PC-3 (cell line): ENCODE measurements around the gene FOXI1. TPM values are rescaled to one million over a fixed set of nuclear protein-coding genes. Genes with fewer than 3 reads are reported as not detected.

Experiments used
- ATAC-seq: fragments of 200-7000 bp; cut with Tn5 transposase; 2 replicates; pipeline ENCODE4 v1.9.1; 2020; ENCODE audit warnings: mild to moderate bottlenecking, moderate library complexity
- BruUV-seq: library from RNA; stranded (reverse); fragments of 400-500 nt; replicated peaks from 2 replicates; lab custom pipeline; 2021; lab: Mats Ljungman, UMichigan
- CTCF ChIA-PET: fragments of 300-600 bp; sonication (Branson Sonifier 250); formaldehyde crosslinking; loops from one replicate; lab custom pipeline; 2022; ENCODE audit warnings: antibody characterized with exemption; lab: Charles Lee
- POLR2A ChIA-PET: fragments of 300-600 bp; sonication (Branson Sonifier 250); formaldehyde crosslinking; loops from one replicate; lab custom pipeline; 2022; ENCODE audit warnings: antibody characterized with exemption; ENCODE audit not compliant: unreplicated experiment; lab: Charles Lee
- DNase-seq: peaks from one replicate; pipeline ENCODE4 v3.0.0-alpha.2; 2015
- H2AFZ ChIP-seq: fragments of 300-600 bp; sonication (generic); 2 replicates; pipeline ENCODE4 v1.6.0; 2016; ENCODE audit warnings: antibody characterized with exemption, low read length
- H3F3A ChIP-seq: fragments of 300-600 bp; sonication (generic); one replicate; pipeline ENCODE4 v1.6.0; 2017; ENCODE audit warnings: antibody characterized with exemption, low read length, control low read depth, mild to moderate bottlenecking; ENCODE audit not compliant: unreplicated experiment
- H3K27ac ChIP-seq: fragments of 300-600 bp; sonication (generic); 2 replicates; pipeline ENCODE4 v1.5.1; 2016; ENCODE audit warnings: mild to moderate bottlenecking, low read length
- H3K27me3 ChIP-seq: fragments of 300-600 bp; sonication (generic); 2 replicates; pipeline ENCODE4 v1.6.1; 2016; ENCODE audit warnings: low read length, mixed read lengths
- H3K36me3 ChIP-seq: fragments of 300-600 bp; sonication (generic); 2 replicates; pipeline ENCODE4 v1.6.1; 2016; ENCODE audit warnings: low read depth, mixed run types, low read length, mixed read lengths
- H3K4me1 ChIP-seq: fragments of 300-600 bp; sonication (generic); 2 replicates; pipeline ENCODE4 v1.5.1; 2016; ENCODE audit warnings: low read length; ENCODE audit not compliant: insufficient read depth
- H3K4me2 ChIP-seq: fragments of 300-600 bp; sonication (generic); 2 replicates; pipeline ENCODE4 v1.6.0; 2016; ENCODE audit warnings: low read length
- H3K4me3 ChIP-seq: fragments of 300-600 bp; sonication (generic); 2 replicates; pipeline ENCODE4 v1.5.1; 2016; ENCODE audit warnings: mild to moderate bottlenecking, low read length, mixed read lengths
- H3K79me2 ChIP-seq: fragments of 300-600 bp; sonication (generic); 2 replicates; pipeline ENCODE4 v1.6.1; 2017; ENCODE audit warnings: low read length, mixed read lengths
- H3K9ac ChIP-seq: fragments of 300-600 bp; sonication (generic); 2 replicates; pipeline ENCODE4 v1.6.0; 2016; ENCODE audit warnings: mild to moderate bottlenecking, low read length
- H3K9me2 ChIP-seq: fragments of 300-600 bp; sonication (generic); replicated peaks from 2 replicates; pipeline ENCODE4 v1.6.1; 2016; ENCODE audit warnings: mixed run types, low read length, mixed read lengths
- H3K9me3 ChIP-seq: fragments of 300-600 bp; sonication (generic); 2 replicates; pipeline ENCODE4 v1.6.1; 2016; ENCODE audit warnings: low read length, mixed read lengths
- H4K20me1 ChIP-seq: fragments of 300-600 bp; sonication (generic); 2 replicates; pipeline ENCODE4 v1.6.1; 2016; ENCODE audit warnings: low read length, mixed read lengths
- CTCF ChIP-seq: fragments of 300-600 bp; sonication (generic); conservative IDR thresholded peaks from 2 replicates; pipeline ENCODE4 v1.5.1; 2017; ENCODE audit warnings: antibody characterized with exemption, low read depth, mild to moderate bottlenecking, low read length
- EZH2 ChIP-seq: fragments of 300-600 bp; sonication (generic); IDR thresholded peaks from one replicate; pipeline ENCODE4 v1.6.1; 2017; ENCODE audit warnings: antibody characterized with exemption, mild to moderate bottlenecking, low read length; ENCODE audit not compliant: unreplicated experiment
- EZH2phosphoT487 ChIP-seq: fragments of 300-600 bp; sonication (generic); IDR thresholded peaks from 2 replicates; pipeline ENCODE4 v1.6.1; 2018; ENCODE audit warnings: mild to moderate bottlenecking, antibody characterized with exemption, low read length, borderline replicate concordance
- intact Hi-C: fragments of 100-400 bp; cut with micrococcal nuclease; formaldehyde crosslinking; loops from 2 replicates; pipeline ENCODE4 v1.9.0; 2023
- total RNA-seq: library from RNA; depleted of rRNA; stranded (reverse); fragments of >200 nt; gene quantifications from 2 replicates; pipeline ENCODE4 v1.2.3, GENCODE V29; 2014

The FOXI1 gene
- total RNA-seq, 1 experiment from 2014 or later, result not detected

GRCh38 chr5:170104710-170105109, 987 bp upstream of the FOXI1 start:
- DNase-seq (no peak), ATAC-seq (no peak)
- no TSS peak for BruUV-seq
- ChIA-PET CTCF (interaction anchor here (0.9 kb wide), 1 partner anchor 112 kb away, joined by 5 read pairs; no protein-coding TSS in a partner anchor), POLR2A (no interaction called here)
- no peaks in the 10 kb centered on the region for H3K36me3 ChIP-seq
- no peak overlapping the region for H3K4me2 ChIP-seq
- no peak overlapping the region for H3K4me3 ChIP-seq
- H3K9ac ChIP-seq, result no peak overlapping the region
- H2AFZ ChIP-seq, result no peak overlapping the region
- intact Hi-C loops, result loop anchor here (5.0 kb wide), 1 partner anchor 318 kb away; no protein-coding TSS in a partner anchor
- no peaks in the 10 kb centered on the region for H4K20me1 ChIP-seq
- H3K9me2 ChIP-seq, result no peaks in the 10 kb centered on the region
- TF ChIP-seq EZH2phosphoT487 (no peak), CTCF (no peak), EZH2 (no peak)
- H3K27me3 ChIP-seq, result no peaks in the 10 kb centered on the region
- no peaks in the 10 kb centered on the region for H3K79me2 ChIP-seq
- H3F3A ChIP-seq, result no peaks in the 10 kb centered on the region
- H3K27ac ChIP-seq, result no peak overlapping the region
- H3K4me1 ChIP-seq, result no peaks in the 10 kb centered on the region
- H3K9me3 ChIP-seq, result no peaks in the 10 kb centered on the region

GRCh38 chr5:170107674-170108073, 2.0 kb downstream of the FOXI1 start:
- ChIA-PET POLR2A (no interaction called here), CTCF (no interaction called here)
- no peaks in the 10 kb centered on the region for H3K79me2 ChIP-seq

More at GRCh38 chr5:170107674-170108073, 2.0 kb downstream of the FOXI1 start:
- TF ChIP-seq EZH2phosphoT487 (no peak), CTCF (no peak), EZH2 (no peak)
- no peak overlapping the region for H3K27ac ChIP-seq
- H3K9ac ChIP-seq, result no peak overlapping the region
- intact Hi-C loops, result no loop called here
- H3K9me2 ChIP-seq, result no peaks in the 10 kb centered on the region
- no peak overlapping the region for H2AFZ ChIP-seq
- no peak overlapping the region for H3K4me3 ChIP-seq
- no peak overlapping the region for H3K4me2 ChIP-seq
- H3K9me3 ChIP-seq, result no peaks in the 10 kb centered on the region
- H3F3A ChIP-seq, result no peaks in the 10 kb centered on the region
- no TSS peak for BruUV-seq
- H3K36me3 ChIP-seq, result no peaks in the 10 kb centered on the region
- H3K27me3 ChIP-seq, result no peaks in the 10 kb centered on the region
- H4K20me1 ChIP-seq, result no peaks in the 10 kb centered on the region
- ATAC-seq (no peak), DNase-seq (no peak)
- H3K4me1 ChIP-seq, result peaks cover 3% of the 10 kb centered on the region; the same call in 1 of the 2 replicates
